Esophagus squamous epithelium (tissue), 4 donors: ENCODE results near the gene SMAD5.

ENCODE experiments used
- CTCF ChIP-seq, 6 experiments: fragments of 450-650 bp in 4 of 6; fragments of 200-600 bp in 2 of 6; sonication (generic) in 2 of 6; IDR thresholded peaks; one replicate each; pipeline ENCODE4 v1.5.1; 2016 to 2019; ENCODE audit warnings: antibody characterized with exemption in 6 of 6, mild to moderate bottlenecking in 4 of 6, moderate library complexity in 4 of 6
- POLR2A ChIP-seq, 4 donors: fragments of 450-650 bp; IDR thresholded peaks; one replicate each; pipeline ENCODE4 v1.6.1; 2017; ENCODE audit warnings: antibody characterized with exemption in 4 of 4, mild to moderate bottlenecking in 4 of 4, moderate library complexity in 3 of 4

GRCh38 chr5:136215812-136216211, 83.2 kb downstream of the SMAD5 start:
- TF ChIP-seq CTCF (IDR thresholded peaks at IDR 0.05) (no peak), POLR2A (IDR thresholded peaks at IDR 0.05) (no peak)
